ENCODE data around the gene BBS1.
"Not testable (repeated sequence)": the region's sequence is repeated elsewhere in the genome, so short reads cannot be mapped to it uniquely, and the experiment has no call there.

Gene BBS1

GRCh38 chr11:66510271-66510989 is at the start of gene BBS1:
BBS1 (plus strand) TSS chr11:66510635; CDS start chr11:66510660, 25 bp downstream.
- peak; percentile 83 for DNase-seq

- DNase-seq: no peak
Observed at GRCh38 chr11:66462010-66462409, 48.4 kb upstream of the BBS1 start.

GRCh38 chr11:66462911-66463310 is 47.5 kb upstream of the BBS1 start:
- DNase-seq: no peak

GRCh38 chr11:66464116-66464515 is 46.3 kb upstream of the BBS1 start:
- DNase-seq: not testable (repeated sequence)

GRCh38 chr11:66464916-66465315 is 45.5 kb upstream of the BBS1 start:
- DNase-seq: no peak

GRCh38 chr11:66465373-66466224 is 44.8 kb upstream of the BBS1 start:
- DNase-seq: no peak

- peak; percentile 98 for DNase-seq
Observed at GRCh38 chr11:66466225-66467033, 44.0 kb upstream of the BBS1 start, which contains the start of gene PELI3. PELI3 (plus strand) TSS chr11:66466905; CDS start chr11:66468129, 1,224 bp downstream.

GRCh38 chr11:66467034-66467659 is 43.3 kb upstream of the BBS1 start:
- peak; percentile 24 for DNase-seq

GRCh38 chr11:66467756-66468155 is 42.7 kb upstream of the BBS1 start:
- no peak for DNase-seq

- no peak for DNase-seq
Observed at GRCh38 chr11:66468691-66469090, 41.7 kb upstream of the BBS1 start.

- DNase-seq: no peak
Observed at GRCh38 chr11:66469441-66469840, 41.0 kb upstream of the BBS1 start.

- no peak for DNase-seq
Observed at GRCh38 chr11:66470015-66470414, 40.4 kb upstream of the BBS1 start.

- DNase-seq: no peak
Observed at GRCh38 chr11:66471142-66471541, 39.3 kb upstream of the BBS1 start.

- DNase-seq: no peak
Observed at GRCh38 chr11:66472054-66472453, 38.4 kb upstream of the BBS1 start.

GRCh38 chr11:66473167-66473566 is 37.3 kb upstream of the BBS1 start:
- no peak for DNase-seq

GRCh38 chr11:66473608-66474515 is 36.6 kb upstream of the BBS1 start:
- DNase-seq: no peak

- no peak for DNase-seq
Observed at GRCh38 chr11:66475349-66476172, 34.9 kb upstream of the BBS1 start.

GRCh38 chr11:66476173-66476840 is 34.1 kb upstream of the BBS1 start:
- DNase-seq: no peak

GRCh38 chr11:66476841-66477251 is 33.6 kb upstream of the BBS1 start:
- no peak for DNase-seq

All from stimulated activated CD4-positive, alpha-beta T cell treated with anti-CD3 and anti-CD28 coated beads, Interleukin-12 subunit alpha, Interleukin-12 subunit beta, amount 100 ng/mL, for 4 hours (primary cell).